Kidney (tissue), 14 donors: ENCODE results near the gene CHMP6. TPM values are rescaled to one million over a fixed set of nuclear protein-coding genes. Genes with fewer than 3 reads are reported as not detected.

Experiments used
- DNase-seq, 5 donors: peaks; one replicate each; pipeline ENCODE4 v3.0.0-alpha.2; 2013 to 2020
- FAIRE-seq: peaks from 2 replicates; lab custom pipeline; 2012; peaks lifted over from hg19 to GRCh38; lab: Jason Lieb, UNC
- H3K27ac ChIP-seq, 2 donors: one replicate each; pipeline ENCODE4 v1.7.0; 2013; ENCODE audit warnings: low read depth in 2 of 2, low read length in 2 of 2, inconsistent platforms in 1 of 2
- H3K27me3 ChIP-seq: one replicate; pipeline ENCODE4 v1.7.1; 2013; ENCODE audit warnings: low read length, inconsistent platforms; ENCODE audit not compliant: control insufficient read depth, insufficient read depth
- H3K36me3 ChIP-seq, 3 donors: one replicate each; pipeline versions ENCODE4 v1.7.0 to v1.7.1; 2013; ENCODE audit warnings: low read length in 3 of 3, control low read depth in 1 of 3, inconsistent platforms in 1 of 3; ENCODE audit not compliant: insufficient read depth in 3 of 3, control insufficient read depth in 2 of 3
- H3K4me1 ChIP-seq, 3 donors: one replicate each; pipeline versions ENCODE4 v1.7.0 to v1.7.1; 2013; ENCODE audit warnings: low read length in 3 of 3, inconsistent platforms in 1 of 3, low read depth in 1 of 3; ENCODE audit not compliant: control insufficient read depth in 2 of 3, insufficient read depth in 2 of 3
- H3K4me3 ChIP-seq, 3 donors: one replicate each; pipeline versions ENCODE4 v1.7.0 to v1.8.1; 2013; ENCODE audit warnings: low read length in 3 of 3, control low read depth in 1 of 3, inconsistent platforms in 1 of 3
- H3K9ac ChIP-seq, 3 donors: one replicate each; pipeline versions ENCODE4 v1.7.0 to v1.7.1; 2013; ENCODE audit warnings: low read length in 3 of 3, control low read depth in 1 of 3, inconsistent platforms in 1 of 3
- H3K9me3 ChIP-seq, 3 donors: one replicate each; pipeline versions ENCODE4 v1.7.0 to v1.7.1; 2013; ENCODE audit warnings: low read length in 3 of 3, control low read depth in 1 of 3, inconsistent platforms in 1 of 3; ENCODE audit not compliant: control insufficient read depth in 2 of 3, insufficient read depth in 1 of 3
- intact Hi-C: fragments of 100-400 bp; cut with DNase I; formaldehyde crosslinking; loops from one replicate; pipeline ENCODE4 v1.11.1; 2022
- polyA plus RNA-seq: library from polyadenylated mRNA; stranded (reverse); fragments of 350-450 nt; fragmentation: Illumina TruSeq; extraction: RNeasy Lipid Tissue Mini Kit (QIAGEN cat#74804); gene quantifications from one replicate; pipeline ENCODE4 v1.2.3, GENCODE V29; 2014; ENCODE audit warnings: low read depth, low replicate concordance; ENCODE audit not compliant: insufficient read depth
- total RNA-seq: library from RNA; stranded (reverse); fragmentation: NEBNext Ultra II Directional; extraction: Animal tissue kit (Norgen Biotek cat#: 25700); gene quantifications from one replicate; pipeline ENCODE4 v1.2.1, GENCODE V29; 2021
- TF ChIP-seq, protein P1 (sequence below): IDR thresholded peaks from 3 replicates; pipeline ENCODE4 v1.5.1; 2012; ENCODE audit warnings: mild to moderate bottlenecking, moderate library complexity, borderline replicate concordance; ENCODE audit not compliant: insufficient read depth; ENCODE audit errors: extremely low read depth
- donor health status: control.
- donor health status: control.
- donor health status: control.
- donor health status: control.
- donor health status: control.
- donor health status: DM: yes; HTN: yes; CAD: no.
- donor health status: Normal renal cell carcinoma (clear cell type).

Gene CHMP6
- total and polyA plus RNA-seq, 2 donors from 2014 or later = 28.0 to 34.1 TPM

DNA sequence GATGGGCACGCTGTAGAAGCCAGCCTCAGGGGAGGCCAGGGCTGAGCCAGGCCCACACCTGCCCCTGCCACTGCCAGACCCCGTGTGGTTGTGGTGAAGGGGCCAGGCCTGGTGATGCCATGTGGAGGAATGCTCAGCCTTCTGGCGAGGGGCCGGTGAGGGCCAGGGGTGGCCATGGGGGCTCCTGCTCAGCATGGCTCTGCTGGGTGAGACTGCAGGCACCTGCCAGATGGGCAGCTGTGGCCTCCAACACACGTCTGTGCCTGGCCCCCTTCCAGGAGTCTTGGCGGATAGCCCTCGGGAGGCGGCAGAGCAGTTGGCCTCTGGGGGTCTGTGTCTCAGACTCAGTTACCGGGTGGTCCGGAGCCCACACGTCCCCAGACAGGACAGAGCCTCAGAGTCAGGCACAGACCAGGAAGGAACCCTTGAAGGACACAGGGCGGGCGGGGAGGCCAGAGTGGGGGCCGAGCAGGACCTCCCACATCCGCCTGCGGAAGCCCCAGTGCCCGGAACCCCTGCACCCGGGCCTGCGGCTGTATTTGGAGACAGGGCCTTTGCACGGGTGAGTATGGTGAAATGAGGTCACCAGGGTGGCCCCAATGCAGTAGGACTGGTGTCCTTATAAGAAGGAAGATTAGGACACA lies 22.5 kb upstream of the CHMP6 start:
- intact Hi-C loops = loop anchor here (10.0 kb wide), 1 partner anchor 544 kb away; no protein-coding TSS in a partner anchor
- TF ChIP-seq, protein P1, sequence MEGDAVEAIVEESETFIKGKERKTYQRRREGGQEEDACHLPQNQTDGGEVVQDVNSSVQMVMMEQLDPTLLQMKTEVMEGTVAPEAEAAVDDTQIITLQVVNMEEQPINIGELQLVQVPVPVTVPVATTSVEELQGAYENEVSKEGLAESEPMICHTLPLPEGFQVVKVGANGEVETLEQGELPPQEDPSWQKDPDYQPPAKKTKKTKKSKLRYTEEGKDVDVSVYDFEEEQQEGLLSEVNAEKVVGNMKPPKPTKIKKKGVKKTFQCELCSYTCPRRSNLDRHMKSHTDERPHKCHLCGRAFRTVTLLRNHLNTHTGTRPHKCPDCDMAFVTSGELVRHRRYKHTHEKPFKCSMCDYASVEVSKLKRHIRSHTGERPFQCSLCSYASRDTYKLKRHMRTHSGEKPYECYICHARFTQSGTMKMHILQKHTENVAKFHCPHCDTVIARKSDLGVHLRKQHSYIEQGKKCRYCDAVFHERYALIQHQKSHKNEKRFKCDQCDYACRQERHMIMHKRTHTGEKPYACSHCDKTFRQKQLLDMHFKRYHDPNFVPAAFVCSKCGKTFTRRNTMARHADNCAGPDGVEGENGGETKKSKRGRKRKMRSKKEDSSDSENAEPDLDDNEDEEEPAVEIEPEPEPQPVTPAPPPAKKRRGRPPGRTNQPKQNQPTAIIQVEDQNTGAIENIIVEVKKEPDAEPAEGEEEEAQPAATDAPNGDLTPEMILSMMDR = no peak
- H3K27ac ChIP-seq = no peak overlapping the region
- peaks cover 0 to 5% (median 0%) of the 10 kb centered on the region in 3 donors for H3K4me1 ChIP-seq
- H3K36me3 ChIP-seq = no peaks in the 10 kb centered on the region
- no peak overlapping the region for H3K4me3 ChIP-seq
- no peak overlapping the region for H3K9ac ChIP-seq
- FAIRE-seq (no peak), DNase-seq (peak in 1 of 5 donors; percentile 76)
- H3K27me3 ChIP-seq = no peaks in the 10 kb centered on the region
- no peaks in the 10 kb centered on the region for H3K9me3 ChIP-seq

DNA sequence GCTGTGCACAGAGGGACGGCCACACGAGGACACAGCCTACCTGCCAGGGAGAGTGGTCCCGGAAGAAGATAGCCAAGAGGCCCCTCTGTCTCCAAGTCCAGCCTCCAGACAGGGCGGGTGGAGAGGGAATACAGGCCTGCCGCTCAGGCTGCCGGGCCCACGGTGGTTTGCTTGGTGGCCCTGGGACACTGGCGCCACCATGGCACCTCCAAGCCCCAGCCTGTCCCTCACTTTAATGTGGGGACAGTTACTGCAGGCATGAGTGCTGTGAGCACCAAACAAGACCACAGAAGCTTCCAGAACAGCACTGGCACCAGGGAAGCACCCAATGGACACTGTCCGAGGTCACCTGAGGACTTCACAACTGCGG lies 22.0 kb upstream of the CHMP6 start:
- peak in 1 of 5 donors; percentile 54 for DNase-seq
- no peak overlapping the region for H3K4me3 ChIP-seq
- TF ChIP-seq, protein P1 = no peak
- H3K9ac ChIP-seq = no peak overlapping the region
- H3K9me3 ChIP-seq = no peaks in the 10 kb centered on the region
- H3K36me3 ChIP-seq = no peaks in the 10 kb centered on the region
- intact Hi-C loops = loop anchor here (10.0 kb wide), 1 partner anchor 545 kb away; no protein-coding TSS in a partner anchor
- H3K27me3 ChIP-seq = no peaks in the 10 kb centered on the region
- H3K27ac ChIP-seq = no peak overlapping the region
- no peak for FAIRE-seq
- H3K4me1 ChIP-seq = peaks cover 0 to 5% (median 0%) of the 10 kb centered on the region in 3 donors

DNA sequence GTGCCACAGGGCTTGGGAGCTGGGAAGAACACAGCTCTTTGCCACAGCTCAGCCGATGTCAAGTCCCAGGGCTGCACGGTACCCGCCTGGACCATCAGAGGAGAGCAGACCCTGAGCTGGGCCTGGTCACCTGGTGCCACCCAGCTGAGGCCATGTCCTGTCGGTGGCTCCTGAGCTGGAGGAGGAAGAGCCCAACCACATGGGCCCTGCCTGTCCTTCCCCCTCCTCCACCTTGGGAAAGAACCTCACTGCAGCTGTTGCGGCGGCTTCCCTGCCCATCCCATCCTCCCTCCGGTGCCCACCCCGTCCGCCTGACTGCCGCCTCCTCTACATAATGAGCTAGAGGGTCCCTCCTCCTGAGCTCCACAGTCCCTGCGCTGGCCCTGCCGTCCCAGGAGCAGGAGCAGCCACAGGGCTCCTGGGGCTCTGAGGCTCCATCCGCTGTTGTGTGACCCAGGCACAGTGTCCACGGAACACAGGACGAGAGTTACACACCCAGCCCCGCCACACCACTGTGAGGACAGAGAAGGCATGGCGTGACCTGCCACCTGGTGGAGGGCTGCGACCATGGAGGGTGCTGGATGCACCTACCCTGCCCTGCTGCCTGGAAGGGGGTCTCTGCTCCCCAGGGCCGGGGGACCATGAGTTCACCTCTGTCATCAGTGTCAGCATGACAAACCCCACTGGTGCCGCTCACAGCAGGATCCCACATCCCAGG lies 21.4 kb upstream of the CHMP6 start:
- H3K9me3 ChIP-seq = no peaks in the 10 kb centered on the region
- no peaks in the 10 kb centered on the region for H3K27me3 ChIP-seq
- DNase-seq = peak in 4 of 5 donors; percentile 68 to 75 (median 74)
- no peak for FAIRE-seq
- H3K9ac ChIP-seq = no peak overlapping the region
- TF ChIP-seq, protein P1 = peak; percentile 33
- H3K36me3 ChIP-seq = no peaks in the 10 kb centered on the region
- no peak overlapping the region for H3K27ac ChIP-seq
- peaks cover 0 to 5% (median 0%) of the 10 kb centered on the region in 3 donors for H3K4me1 ChIP-seq
- no peak overlapping the region for H3K4me3 ChIP-seq
- intact Hi-C loops = no loop called here
